NCI-H146 (cell line): Measurements from ENCODE around the gene STT3B.

Source experiments
- DNase-seq: peaks from one replicate; lab custom pipeline; 2025; lab: John Stamatoyannopoulos, UW

The STT3B gene

GRCh38 chr3:31652296-31652695, 119.6 kb downstream of the STT3B start:
- no peak for DNase-seq

GRCh38 chr3:31653464-31653863, 120.7 kb downstream of the STT3B start:
- DNase-seq: no peak

- DNase-seq: no peak
Measured at GRCh38 chr3:31654998-31655397, 122.3 kb downstream of the STT3B start.

- DNase-seq: no peak
Measured at GRCh38 chr3:31659246-31659645, 126.5 kb downstream of the STT3B start.

- DNase-seq: no peak
Measured at GRCh38 chr3:31661286-31661685, 128.6 kb downstream of the STT3B start.

GRCh38 chr3:31661993-31662670, 129.4 kb downstream of the STT3B start:
- DNase-seq: no peak

GRCh38 chr3:31664031-31664430, 131.3 kb downstream of the STT3B start:
- DNase-seq: no peak

GRCh38 chr3:31667582-31667981, 134.9 kb downstream of the STT3B start:
- DNase-seq: no peak

- no peak for DNase-seq
Measured at GRCh38 chr3:31668242-31668641, 135.5 kb downstream of the STT3B start.

- no peak for DNase-seq
Measured at GRCh38 chr3:31670136-31670535, 137.4 kb downstream of the STT3B start.

- no peak for DNase-seq
Measured at GRCh38 chr3:31670722-31671121, 138.0 kb downstream of the STT3B start.

- no peak for DNase-seq
Measured at GRCh38 chr3:31671451-31671850, 138.7 kb downstream of the STT3B start.

GRCh38 chr3:31671976-31672375, 139.3 kb downstream of the STT3B start:
- DNase-seq: no peak

- no peak for DNase-seq
Measured at GRCh38 chr3:31673950-31674349, 141.2 kb downstream of the STT3B start.

- no peak for DNase-seq
Measured at GRCh38 chr3:31676556-31676955, 143.8 kb downstream of the STT3B start.

GRCh38 chr3:31680072-31680870, 147.5 kb downstream of the STT3B start:
- no peak for DNase-seq
